Body of pancreas (tissue), 4 donors: ENCODE data around the gene CCDC201.

Experiments
- POLR2A ChIP-seq, 3 donors: fragments of 450-650 bp; IDR thresholded peaks; one replicate each; pipeline ENCODE4 v1.6.1; 2016; ENCODE audit warnings: antibody characterized with exemption in 3 of 3, mild to moderate bottlenecking in 2 of 3
- TF ChIP-seq, protein P1 (sequence below), 7 experiments: fragments of 450-650 bp in 4 of 7; fragments of 200-600 bp in 3 of 7; sonication (generic) in 3 of 7; IDR thresholded peaks; one replicate each; pipeline ENCODE4 v1.5.1; 2016 to 2019; ENCODE audit warnings: antibody characterized with exemption in 7 of 7

DNA sequence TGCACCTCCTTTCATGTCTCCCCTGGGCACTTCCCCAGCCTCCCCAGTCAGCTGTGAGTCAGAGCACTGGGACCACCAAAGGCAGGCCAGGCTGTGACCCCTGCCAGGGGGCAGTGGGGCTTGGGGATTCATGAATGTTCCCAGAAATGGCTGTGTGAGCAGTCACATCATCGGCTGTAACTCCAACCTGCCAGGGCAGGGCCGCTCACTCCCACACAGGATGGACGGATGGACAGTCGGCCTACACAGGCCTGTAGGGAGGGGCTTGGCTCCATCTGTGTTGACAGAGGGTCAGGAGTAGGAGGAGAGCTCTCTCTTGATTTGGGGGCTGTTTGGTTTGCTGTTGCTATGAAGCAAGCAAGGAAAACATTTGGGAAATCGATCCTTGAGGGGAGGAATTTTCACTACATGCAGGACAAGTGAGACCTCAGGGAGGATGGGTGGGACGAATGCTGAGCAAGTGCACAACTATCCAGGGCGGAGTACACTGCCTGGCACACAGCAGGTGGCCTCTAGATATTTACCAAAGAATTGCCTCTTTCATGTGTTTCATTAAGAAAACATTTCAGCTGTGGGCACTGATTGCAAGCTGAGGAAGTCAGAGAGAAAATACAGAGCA is 12.5 kb upstream of the CCDC201 start:
- no peak for TF ChIP-seq POLR2A (IDR thresholded peaks at IDR 0.05)
- TF ChIP-seq, protein P1, sequence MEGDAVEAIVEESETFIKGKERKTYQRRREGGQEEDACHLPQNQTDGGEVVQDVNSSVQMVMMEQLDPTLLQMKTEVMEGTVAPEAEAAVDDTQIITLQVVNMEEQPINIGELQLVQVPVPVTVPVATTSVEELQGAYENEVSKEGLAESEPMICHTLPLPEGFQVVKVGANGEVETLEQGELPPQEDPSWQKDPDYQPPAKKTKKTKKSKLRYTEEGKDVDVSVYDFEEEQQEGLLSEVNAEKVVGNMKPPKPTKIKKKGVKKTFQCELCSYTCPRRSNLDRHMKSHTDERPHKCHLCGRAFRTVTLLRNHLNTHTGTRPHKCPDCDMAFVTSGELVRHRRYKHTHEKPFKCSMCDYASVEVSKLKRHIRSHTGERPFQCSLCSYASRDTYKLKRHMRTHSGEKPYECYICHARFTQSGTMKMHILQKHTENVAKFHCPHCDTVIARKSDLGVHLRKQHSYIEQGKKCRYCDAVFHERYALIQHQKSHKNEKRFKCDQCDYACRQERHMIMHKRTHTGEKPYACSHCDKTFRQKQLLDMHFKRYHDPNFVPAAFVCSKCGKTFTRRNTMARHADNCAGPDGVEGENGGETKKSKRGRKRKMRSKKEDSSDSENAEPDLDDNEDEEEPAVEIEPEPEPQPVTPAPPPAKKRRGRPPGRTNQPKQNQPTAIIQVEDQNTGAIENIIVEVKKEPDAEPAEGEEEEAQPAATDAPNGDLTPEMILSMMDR (IDR thresholded peaks at IDR 0.05), result no peak
